ENCODE measurements around the gene DRICH1. TPM values are rescaled to one million over a fixed set of nuclear protein-coding genes. Genes with fewer than 3 reads are reported as not detected.
"Not testable (repeated sequence)": the region's sequence is repeated elsewhere in the genome, so short reads cannot be mapped to it uniquely, and the experiment has no call there.

The DRICH1 gene
- total RNA-seq, 2 experiments from 2014 or later, result 0.19 TPM; not detected in 1

DNA sequence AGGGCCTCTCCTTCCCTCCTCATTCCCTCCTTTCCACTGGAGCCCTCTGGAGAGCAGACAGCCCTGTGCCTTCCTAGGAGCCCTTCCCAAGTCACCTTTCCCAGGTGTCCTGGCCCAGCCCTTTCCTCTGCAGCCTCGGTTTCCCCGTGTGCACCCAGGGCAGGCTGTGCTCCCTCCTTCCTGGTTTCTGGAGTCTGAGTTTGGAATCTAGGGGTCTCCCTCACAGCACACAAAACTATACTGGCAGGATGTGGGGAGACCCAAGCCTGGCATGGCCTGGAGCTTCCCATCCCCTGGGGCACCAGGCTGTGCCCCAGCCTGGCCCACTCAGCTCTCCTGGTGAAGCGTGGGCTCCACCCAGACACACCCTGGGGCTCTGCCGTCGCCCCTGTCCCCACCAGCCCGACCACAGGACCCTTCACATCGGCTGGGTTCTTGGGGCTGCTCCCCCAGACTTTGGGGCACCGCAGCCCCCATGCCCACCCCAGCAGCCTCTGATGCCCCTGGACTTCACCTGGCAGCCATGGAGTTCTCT lies 58.4 kb downstream of the DRICH1 start:
- POLR2A ChIA-PET, CTCF ChIA-PET: not testable (repeated sequence)

- POLR2A ChIA-PET, CTCF ChIA-PET: not testable (repeated sequence)
These were observed 59.0 kb downstream of the DRICH1 start for GRCh38 chr22:23573106-23573505.

DNA sequence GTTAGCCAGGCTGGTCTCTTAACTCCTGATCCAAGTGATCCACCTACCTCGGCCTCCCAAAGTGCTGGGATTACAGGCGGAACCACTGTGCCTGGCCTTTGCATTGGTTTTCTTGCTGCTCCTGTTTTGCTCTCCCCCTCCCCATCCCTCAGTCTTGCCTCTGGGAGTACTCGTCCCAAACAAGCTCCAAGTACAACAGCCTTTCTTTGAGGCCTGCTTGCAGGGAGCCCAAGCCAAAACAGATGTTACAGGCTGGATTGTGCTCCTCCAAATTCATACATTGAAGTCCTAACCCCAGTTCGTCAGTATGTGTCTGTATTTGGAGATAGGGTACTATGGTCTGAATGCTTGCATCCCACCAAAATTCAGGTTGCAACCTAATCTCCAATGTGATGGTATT lies 60.6 kb downstream of the DRICH1 start:
- CTCF ChIA-PET, result no interaction called here

DNA sequence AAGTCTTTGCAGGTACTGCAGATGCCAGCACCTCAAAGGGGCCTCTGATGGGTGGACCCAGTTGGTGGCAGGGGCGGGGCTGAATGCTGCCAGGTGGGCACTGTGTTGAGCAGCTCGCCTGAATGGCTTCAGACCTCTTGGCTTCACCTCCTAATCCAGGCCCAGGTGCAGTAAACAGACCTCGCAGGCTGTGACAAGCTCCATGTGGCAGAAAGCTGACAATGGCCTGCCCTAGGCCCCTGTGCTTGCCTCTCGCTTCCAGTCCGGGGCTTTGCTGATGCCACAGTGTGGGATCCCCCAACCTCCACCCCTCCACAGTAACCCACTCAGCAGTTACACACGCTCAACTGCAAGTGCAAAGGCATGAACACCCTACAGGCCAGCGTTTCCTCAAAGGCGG lies 61.4 kb downstream of the DRICH1 start:
- ChIA-PET POLR2A (no interaction called here), CTCF (no interaction called here)

More for the DNA sequence above, 60.6 kb downstream of the DRICH1 start:
- POLR2A ChIA-PET, result no interaction called here

DNA sequence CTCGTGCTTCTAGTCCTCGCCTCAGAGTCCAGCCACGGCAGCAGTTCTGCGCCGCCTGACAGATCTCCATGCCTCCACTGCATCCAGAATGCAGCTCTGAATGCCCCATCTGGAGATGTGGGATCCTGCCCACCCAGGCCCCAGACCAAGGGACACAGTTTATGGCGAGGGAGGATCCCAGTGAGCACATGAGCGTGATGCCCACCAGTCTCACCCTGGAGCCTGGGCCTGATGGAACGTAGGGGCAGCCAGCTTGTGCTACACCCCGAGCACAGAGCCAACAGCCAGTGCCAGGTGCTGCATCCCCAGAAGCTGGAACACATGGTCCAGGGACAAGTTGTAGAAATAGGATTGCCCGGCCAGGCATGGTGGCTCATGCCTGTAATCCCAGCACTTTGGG lies 62.4 kb downstream of the DRICH1 start:
- CTCF ChIA-PET, result no interaction called here

GRCh38 chr22:23569291-23569690 lies 62.8 kb downstream of the DRICH1 start:
- POLR2A ChIA-PET, result no interaction called here

More for the DNA sequence above, 62.4 kb downstream of the DRICH1 start:
- POLR2A ChIA-PET, result no interaction called here

DNA sequence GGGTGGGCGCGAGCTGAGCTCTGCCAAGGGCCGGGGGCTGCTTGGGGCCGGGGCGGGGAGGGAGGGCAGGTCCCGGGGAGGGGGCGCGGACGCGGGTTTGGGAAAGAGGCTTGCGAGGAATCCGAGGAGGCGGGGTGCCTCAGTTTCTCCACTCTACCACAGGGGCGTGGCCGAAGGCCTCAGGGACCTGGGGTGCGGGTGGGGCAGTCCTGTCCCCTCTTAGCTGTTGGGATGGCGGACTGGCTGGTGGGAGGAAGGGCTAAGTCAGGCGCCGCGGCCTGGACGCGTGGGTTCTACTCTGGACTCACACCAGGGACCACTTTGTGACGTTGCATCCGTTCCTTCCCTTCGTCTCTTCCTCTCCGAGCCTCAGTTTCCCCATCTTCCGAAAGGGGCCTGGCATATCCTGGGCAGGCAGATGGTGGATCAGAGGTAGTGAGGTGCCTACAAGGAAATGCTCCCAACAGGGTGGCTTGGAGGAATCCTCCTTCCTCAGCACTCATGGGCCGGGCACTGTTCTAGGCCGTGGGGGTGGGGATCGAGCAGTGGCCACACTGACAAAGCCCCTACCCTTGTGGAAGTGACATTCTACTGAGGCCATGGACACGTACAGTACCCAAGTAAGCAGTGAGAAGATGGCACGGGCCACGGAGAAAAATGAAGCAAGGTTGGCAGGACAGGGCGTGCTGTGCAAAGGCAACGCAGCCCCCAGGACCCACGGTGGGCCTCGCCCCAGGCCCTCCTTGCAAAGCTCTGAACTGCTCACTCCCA lies 65.2 kb downstream of the DRICH1 start:
- CTCF ChIA-PET, result no interaction called here
- POLR2A ChIA-PET, result no interaction called here

More at GRCh38 chr22:23569291-23569690, 62.8 kb downstream of the DRICH1 start:
- CTCF ChIA-PET, result no interaction called here

GRCh38 chr22:23565915-23566704 lies 66.0 kb downstream of the DRICH1 start:
- CTCF ChIA-PET, result no interaction called here

DNA sequence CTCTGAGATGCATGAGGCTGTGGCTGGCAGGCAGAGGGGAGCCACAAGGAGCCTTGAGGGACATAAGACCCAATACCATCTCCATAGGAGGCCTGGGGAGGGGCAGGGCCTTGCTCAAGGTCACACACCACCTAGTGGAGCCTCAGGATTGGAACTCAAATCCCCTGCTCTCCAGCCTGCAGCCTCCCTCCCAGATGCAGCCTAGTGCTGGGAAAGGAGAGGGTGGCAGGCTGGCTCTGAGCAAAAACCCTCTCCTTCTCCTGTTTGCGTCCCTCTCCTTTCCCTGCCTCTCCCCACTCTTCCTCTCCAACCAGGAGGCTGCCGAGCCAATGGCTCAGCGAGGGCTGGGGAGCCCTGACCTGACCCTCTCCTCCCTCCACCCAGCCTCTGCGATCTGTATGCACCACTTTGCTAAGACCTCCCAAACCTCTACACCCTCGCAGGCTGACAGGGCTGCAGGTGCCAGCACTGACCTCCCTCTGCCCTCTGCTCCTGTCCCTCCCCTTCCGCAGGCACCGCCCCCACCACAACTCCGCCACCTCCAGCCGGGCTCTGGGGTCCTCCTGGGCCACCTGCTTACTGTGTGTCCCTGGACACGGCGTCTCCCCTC lies 66.7 kb downstream of the DRICH1 start:
- CTCF ChIA-PET, result interaction anchor here (0.6 kb wide), 1 partner anchor 131 kb away, joined by 3 read pairs; no protein-coding TSS in a partner anchor
- POLR2A ChIA-PET, result no interaction called here

More at GRCh38 chr22:23565915-23566704, 66.0 kb downstream of the DRICH1 start:
- POLR2A ChIA-PET, result no interaction called here

- ChIA-PET POLR2A (no interaction called here), CTCF (interaction anchor here (0.6 kb wide), 1 partner anchor 392 kb away, joined by 3 read pairs; no protein-coding TSS in a partner anchor)
These were observed 67.8 kb downstream of the DRICH1 start for GRCh38 chr22:23564276-23564675.

DNA sequence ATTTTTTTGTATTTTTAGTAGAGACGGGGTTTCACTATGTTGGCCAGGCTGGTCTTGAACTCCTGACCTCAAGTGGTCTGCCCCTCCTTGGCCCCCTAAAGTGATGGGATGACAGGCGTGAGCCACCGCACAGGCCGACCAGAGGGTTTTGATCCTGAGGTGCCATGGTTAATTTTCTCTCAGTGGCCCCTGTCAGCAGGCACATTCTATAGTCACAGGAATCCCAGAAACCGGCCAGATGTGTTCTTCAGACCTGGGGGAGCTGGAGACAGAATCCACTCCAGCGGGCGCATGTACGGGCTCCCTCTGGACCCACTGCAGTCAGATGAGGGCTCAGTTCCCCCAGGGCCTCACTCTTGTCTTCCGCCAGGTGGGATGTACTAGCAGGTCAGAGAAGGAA lies 69.0 kb downstream of the DRICH1 start:
- POLR2A ChIA-PET, result no interaction called here
- CTCF ChIA-PET, result no interaction called here

- ChIA-PET CTCF (no interaction called here), POLR2A (no interaction called here)
These were observed 69.9 kb downstream of the DRICH1 start for GRCh38 chr22:23562186-23562585.

DNA sequence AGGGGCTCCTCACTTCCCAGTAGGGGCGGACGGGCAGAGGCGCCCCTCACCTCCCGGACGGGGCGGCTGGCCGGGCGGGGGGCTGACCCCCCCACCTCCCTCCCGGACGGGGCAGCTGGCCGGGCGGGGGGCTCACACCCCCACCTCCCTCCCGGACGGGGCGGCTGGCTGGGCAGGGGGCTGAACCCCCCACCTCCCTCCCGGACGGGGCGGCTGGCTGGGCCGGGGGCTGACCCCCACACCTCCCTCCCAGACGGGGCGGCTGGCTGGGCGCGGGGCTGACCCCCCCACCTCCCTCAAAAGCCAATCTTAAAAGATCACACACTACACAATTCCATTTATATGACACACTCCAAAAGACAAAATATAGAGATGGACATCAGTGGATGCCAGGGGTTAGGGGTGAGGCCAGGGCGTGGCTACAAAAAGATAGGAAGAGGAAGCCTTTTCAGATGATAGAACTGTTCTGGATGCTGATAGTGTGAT lies 71.1 kb downstream of the DRICH1 start:
- POLR2A ChIA-PET, result not testable (repeated sequence)

GRCh38 chr22:23560215-23560614 lies 71.9 kb downstream of the DRICH1 start:
- POLR2A ChIA-PET, CTCF ChIA-PET: not testable (repeated sequence)

More for the DNA sequence above, 71.1 kb downstream of the DRICH1 start:
- CTCF ChIA-PET, result not testable (repeated sequence)

Other genes starting within 250 kb of the DRICH1 start
- not detected for gene IGLL1, start 52.0 kb downstream of the DRICH1 start, total RNA-seq
- 1 to 10 TPM; 6.6 to 7.1 TPM for gene RGL4, start 58.7 kb upstream of the DRICH1 start, total RNA-seq
- gene ZNF70, start 118.8 kb upstream of the DRICH1 start, total RNA-seq, result 1 to 10 TPM; 3.4 to 3.5 TPM
- not detected for gene VPREB3, start 122.1 kb upstream of the DRICH1 start, total RNA-seq
- gene C22orf15, start 130.7 kb upstream of the DRICH1 start, total RNA-seq, result under 1 TPM; 0.78 to 0.84 TPM
- 100 to 1,000 TPM; 191 to 203 TPM for gene CHCHD10, start 135.7 kb upstream of the DRICH1 start, total RNA-seq
- gene MMP11, start 140.5 kb upstream of the DRICH1 start, total RNA-seq, result under 1 TPM; 0.42 to 0.74 TPM
- gene SMARCB1, start 154.6 kb upstream of the DRICH1 start, total RNA-seq, result 100 to 1,000 TPM; 102 to 104 TPM
- 1 to 10 TPM; 6.7 to 8.1 TPM for gene DERL3, start 206.7 kb upstream of the DRICH1 start, total RNA-seq
- gene SLC2A11, start 225.6 kb upstream of the DRICH1 start, total RNA-seq, result 1 to 10 TPM; 8.0 to 8.1 TPM